GM21619 (cell line): ENCODE measurements around the gene PAQR7.

Source experiments
- ATAC-seq: cut with Tn5 transposase; IDR thresholded peaks from one replicate; pipeline ENCODE4 v1.9.1; 2021; ENCODE audit not compliant: unreplicated experiment

The PAQR7 gene

GRCh38 chr1:25817840-25818501, 57.5 kb downstream of the PAQR7 start:
- no peak for ATAC-seq

- ATAC-seq, result no peak
Observed at GRCh38 chr1:25816112-25816718, 59.3 kb downstream of the PAQR7 start.

GRCh38 chr1:25815208-25816111, 60.0 kb downstream of the PAQR7 start:
- ATAC-seq, result no peak

GRCh38 chr1:25814549-25815087, 60.9 kb downstream of the PAQR7 start:
- no peak for ATAC-seq

- no peak for ATAC-seq
Observed at GRCh38 chr1:25813734-25814471, 61.6 kb downstream of the PAQR7 start.

GRCh38 chr1:25813071-25813733, 62.3 kb downstream of the PAQR7 start:
- no peak for ATAC-seq
